Measurements from ENCODE around the gene NDUFB4. TPM values are rescaled to one million over a fixed set of nuclear protein-coding genes. Genes with fewer than 3 reads are reported as not detected.

The NDUFB4 gene
- total and polyA plus RNA-seq, 9 of the 15 experiments (the other 6 are each of a cell fraction or from before 2014, with no cell fraction given), result 124 to 670 (median 227) TPM

DNA sequence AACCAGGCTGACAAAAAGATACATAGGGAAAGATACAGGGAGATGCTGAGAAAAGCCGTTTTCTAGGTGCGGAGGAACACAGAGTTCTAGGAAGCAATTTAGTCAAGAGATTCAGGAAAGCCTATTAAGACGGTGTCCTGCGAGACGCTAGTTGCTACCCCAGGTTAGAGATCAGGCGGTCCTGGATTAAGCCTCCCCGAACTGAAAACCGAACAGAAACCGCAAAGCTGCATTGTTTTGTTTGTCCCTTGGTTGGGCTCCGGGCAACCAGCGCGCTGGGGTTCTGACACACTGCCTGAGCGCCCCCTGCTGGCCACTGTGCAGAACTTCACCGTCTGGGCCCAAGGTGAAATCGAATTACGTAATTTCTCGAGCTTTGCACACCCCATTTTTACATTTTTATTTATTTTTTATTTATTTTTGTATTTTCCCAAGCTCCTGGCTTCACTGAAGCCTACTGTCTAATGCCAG is 37.3 kb upstream of the NDUFB4 start (continued):
- TF ChIP-seq EP400 (IDR thresholded peaks at IDR 0.05) (peak; percentile 36; the same call in 1 of the 2 replicates), KLF10 (CRISPR knock-in tag; IDR thresholded peaks at IDR 0.05) (no peak), MAFK (IDR thresholded peaks at IDR 0.05; ENCODE audit: low read length) (no peak), ZNF644 (tag; IDR thresholded peaks at IDR 0.05; ENCODE audit: low read depth) (no peak), COPS2 (conservative IDR thresholded peaks at IDR 0.05) (no peak), CSDE1 (IDR thresholded peaks at IDR 0.05) (no peak), SMC3 (conservative IDR thresholded peaks at IDR 0.05; ENCODE audit: insufficient read depth, low read depth, low read length) (peak; percentile 59), FOXP1 (CRISPR knock-in tag; IDR thresholded peaks at IDR 0.05) (no peak), KAT7 (CRISPR knock-in tag; IDR thresholded peaks at IDR 0.05; ENCODE audit: borderline replicate concordance) (no peak), GATA2 (CRISPR knock-in tag; IDR thresholded peaks at IDR 0.05) (no peak), XRCC5 (IDR thresholded peaks at IDR 0.05; ENCODE audit: low read depth, low read length) (0 out of 2 replicates have a peak, but pooled peaks have one; percentile 32), CEBPB (tag; IDR thresholded peaks at IDR 0.05) (peak; percentile 77), JUND (IDR thresholded peaks at IDR 0.05; ENCODE audit: borderline replicate concordance, low read depth, low read length) (peak; percentile 40; the same call in 1 of the 2 replicates), JUND (tag; IDR thresholded peaks at IDR 0.05; ENCODE audit: borderline replicate concordance, low read depth, low read length) (0 out of 3 replicates have a peak, but pooled peaks have one; percentile 6), POLR2AphosphoS5 (IDR thresholded peaks at IDR 0.05; ENCODE audit: control insufficient read depth, insufficient read depth, low read depth, low read length) (no peak), MEF2D (tag; conservative IDR thresholded peaks at IDR 0.05; ENCODE audit: low read depth) (no peak), ZNF551 (CRISPR knock-in tag; IDR thresholded peaks at IDR 0.05) (no peak)
- TF ChIP-seq, protein P1, sequence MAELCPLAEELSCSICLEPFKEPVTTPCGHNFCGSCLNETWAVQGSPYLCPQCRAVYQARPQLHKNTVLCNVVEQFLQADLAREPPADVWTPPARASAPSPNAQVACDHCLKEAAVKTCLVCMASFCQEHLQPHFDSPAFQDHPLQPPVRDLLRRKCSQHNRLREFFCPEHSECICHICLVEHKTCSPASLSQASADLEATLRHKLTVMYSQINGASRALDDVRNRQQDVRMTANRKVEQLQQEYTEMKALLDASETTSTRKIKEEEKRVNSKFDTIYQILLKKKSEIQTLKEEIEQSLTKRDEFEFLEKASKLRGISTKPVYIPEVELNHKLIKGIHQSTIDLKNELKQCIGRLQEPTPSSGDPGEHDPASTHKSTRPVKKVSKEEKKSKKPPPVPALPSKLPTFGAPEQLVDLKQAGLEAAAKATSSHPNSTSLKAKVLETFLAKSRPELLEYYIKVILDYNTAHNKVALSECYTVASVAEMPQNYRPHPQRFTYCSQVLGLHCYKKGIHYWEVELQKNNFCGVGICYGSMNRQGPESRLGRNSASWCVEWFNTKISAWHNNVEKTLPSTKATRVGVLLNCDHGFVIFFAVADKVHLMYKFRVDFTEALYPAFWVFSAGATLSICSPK (IDR thresholded peaks at IDR 0.05; ENCODE audit: borderline replicate concordance), result no peak
- TF ChIP-seq, protein P2, sequence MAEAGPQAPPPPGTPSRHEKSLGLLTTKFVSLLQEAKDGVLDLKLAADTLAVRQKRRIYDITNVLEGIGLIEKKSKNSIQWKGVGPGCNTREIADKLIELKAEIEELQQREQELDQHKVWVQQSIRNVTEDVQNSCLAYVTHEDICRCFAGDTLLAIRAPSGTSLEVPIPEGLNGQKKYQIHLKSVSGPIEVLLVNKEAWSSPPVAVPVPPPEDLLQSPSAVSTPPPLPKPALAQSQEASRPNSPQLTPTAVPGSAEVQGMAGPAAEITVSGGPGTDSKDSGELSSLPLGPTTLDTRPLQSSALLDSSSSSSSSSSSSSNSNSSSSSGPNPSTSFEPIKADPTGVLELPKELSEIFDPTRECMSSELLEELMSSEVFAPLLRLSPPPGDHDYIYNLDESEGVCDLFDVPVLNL (CRISPR knock-in tag; IDR thresholded peaks at IDR 0.05; ENCODE audit: low read depth), result no peak
- TF ChIP-seq, protein P3, sequence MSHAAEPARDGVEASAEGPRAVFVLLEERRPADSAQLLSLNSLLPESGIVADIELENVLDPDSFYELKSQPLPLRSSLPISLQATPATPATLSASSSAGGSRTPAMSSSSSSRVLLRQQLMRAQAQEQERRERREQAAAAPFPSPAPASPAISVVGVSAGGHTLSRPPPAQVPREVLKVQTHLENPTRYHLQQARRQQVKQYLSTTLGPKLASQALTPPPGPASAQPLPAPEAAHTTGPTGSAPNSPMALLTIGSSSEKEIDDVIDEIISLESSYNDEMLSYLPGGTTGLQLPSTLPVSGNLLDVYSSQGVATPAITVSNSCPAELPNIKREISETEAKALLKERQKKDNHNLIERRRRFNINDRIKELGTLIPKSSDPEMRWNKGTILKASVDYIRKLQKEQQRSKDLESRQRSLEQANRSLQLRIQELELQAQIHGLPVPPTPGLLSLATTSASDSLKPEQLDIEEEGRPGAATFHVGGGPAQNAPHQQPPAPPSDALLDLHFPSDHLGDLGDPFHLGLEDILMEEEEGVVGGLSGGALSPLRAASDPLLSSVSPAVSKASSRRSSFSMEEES (CRISPR knock-in tag; IDR thresholded peaks at IDR 0.05), result no peak
- TF ChIP-seq, protein P4, sequence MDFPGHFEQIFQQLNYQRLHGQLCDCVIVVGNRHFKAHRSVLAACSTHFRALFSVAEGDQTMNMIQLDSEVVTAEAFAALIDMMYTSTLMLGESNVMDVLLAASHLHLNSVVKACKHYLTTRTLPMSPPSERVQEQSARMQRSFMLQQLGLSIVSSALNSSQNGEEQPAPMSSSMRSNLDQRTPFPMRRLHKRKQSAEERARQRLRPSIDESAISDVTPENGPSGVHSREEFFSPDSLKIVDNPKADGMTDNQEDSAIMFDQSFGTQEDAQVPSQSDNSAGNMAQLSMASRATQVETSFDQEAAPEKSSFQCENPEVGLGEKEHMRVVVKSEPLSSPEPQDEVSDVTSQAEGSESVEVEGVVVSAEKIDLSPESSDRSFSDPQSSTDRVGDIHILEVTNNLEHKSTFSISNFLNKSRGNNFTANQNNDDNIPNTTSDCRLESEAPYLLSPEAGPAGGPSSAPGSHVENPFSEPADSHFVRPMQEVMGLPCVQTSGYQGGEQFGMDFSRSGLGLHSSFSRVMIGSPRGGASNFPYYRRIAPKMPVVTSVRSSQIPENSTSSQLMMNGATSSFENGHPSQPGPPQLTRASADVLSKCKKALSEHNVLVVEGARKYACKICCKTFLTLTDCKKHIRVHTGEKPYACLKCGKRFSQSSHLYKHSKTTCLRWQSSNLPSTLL (IDR thresholded peaks at IDR 0.05), result no peak

Data from K562 (cell line).